Measurements from ENCODE around the gene SNX25.
"Not testable (repeated sequence)": the region's sequence is repeated elsewhere in the genome, so short reads cannot be mapped to it uniquely, and the experiment has no call there.

The SNX25 gene

DNA sequence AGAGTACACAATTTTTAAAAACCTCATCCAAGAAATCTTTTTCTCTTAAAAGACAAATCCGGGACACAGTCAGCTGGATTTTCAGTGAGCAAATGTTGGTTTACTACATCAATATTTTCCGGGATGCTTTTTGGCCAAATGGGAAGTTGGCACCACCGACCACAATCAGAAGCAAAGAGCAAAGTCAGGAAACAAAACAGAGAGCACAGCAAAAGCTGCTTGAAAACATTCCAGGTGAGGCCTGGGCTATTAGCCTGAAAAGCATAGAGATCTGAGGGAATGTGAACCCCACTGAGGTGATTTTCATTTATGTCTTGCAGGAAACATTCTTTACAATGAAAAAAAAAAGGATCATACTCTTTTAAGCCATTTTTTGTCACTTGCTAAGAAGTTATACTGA, 152.5 kb downstream of the SNX25 start:
- Mint-ChIP-seq H3K9me3 (no peaks in the 10 kb centered on the region), H3K36me3 (ENCODE audit: low read depth) (peaks cover 7% of the 10 kb centered on the region), H3K27me3 (ENCODE audit: low read depth) (no peaks in the 10 kb centered on the region), H3K4me3 (no peak overlapping the region), H3K4me1 (peaks cover 6% of the 10 kb centered on the region), H3K27ac (no peak overlapping the region)
- TF ChIP-seq, protein P1, sequence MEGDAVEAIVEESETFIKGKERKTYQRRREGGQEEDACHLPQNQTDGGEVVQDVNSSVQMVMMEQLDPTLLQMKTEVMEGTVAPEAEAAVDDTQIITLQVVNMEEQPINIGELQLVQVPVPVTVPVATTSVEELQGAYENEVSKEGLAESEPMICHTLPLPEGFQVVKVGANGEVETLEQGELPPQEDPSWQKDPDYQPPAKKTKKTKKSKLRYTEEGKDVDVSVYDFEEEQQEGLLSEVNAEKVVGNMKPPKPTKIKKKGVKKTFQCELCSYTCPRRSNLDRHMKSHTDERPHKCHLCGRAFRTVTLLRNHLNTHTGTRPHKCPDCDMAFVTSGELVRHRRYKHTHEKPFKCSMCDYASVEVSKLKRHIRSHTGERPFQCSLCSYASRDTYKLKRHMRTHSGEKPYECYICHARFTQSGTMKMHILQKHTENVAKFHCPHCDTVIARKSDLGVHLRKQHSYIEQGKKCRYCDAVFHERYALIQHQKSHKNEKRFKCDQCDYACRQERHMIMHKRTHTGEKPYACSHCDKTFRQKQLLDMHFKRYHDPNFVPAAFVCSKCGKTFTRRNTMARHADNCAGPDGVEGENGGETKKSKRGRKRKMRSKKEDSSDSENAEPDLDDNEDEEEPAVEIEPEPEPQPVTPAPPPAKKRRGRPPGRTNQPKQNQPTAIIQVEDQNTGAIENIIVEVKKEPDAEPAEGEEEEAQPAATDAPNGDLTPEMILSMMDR (IDR thresholded peaks at IDR 0.05; ENCODE audit: unreplicated experiment in 3 of 3), result no peak

DNA sequence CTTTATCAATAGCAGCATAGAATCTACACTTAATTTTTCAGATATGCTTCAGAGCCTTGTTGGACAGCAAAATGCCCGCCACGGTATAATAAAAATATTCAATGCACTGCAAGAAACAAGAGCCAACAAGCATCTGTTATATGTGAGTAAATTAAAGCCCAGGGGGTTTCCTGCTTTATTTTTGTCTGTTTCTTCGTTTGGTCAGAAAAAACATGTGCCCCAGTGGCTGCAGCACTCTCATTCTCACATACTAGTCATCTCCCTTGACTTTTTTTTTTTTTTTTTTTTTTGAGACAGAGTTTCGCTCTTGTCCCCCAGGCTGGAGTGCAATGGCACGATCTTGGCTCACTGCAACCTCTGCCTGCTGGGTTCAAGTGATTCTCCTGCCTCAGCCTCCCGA, 153.2 kb downstream of the SNX25 start:
- H3K27me3 Mint-ChIP-seq (ENCODE audit: low read depth); H3K4me3 Mint-ChIP-seq; H3K27ac Mint-ChIP-seq; H3K36me3 Mint-ChIP-seq (ENCODE audit: low read depth); H3K9me3 Mint-ChIP-seq; H3K4me1 Mint-ChIP-seq: not testable (repeated sequence)

DNA sequence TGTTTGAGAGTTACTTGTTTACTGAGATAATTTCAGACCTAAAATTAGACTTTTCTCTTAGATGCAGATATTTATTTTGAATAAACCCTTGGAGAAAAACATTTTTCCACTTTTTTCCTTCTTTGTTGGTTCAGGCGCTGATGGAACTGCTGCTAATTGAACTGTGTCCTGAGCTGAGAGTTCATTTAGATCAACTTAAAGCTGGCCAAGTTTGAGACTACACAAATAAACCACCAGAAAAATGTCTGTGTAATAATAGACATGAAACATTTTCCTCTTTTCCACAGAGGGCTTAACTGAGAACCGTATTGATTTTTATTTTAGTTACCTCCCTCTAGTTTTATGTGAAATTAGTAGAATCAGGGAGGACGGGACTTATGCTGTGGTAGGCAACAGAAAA, 153.9 kb downstream of the SNX25 start:
- Mint-ChIP-seq H3K27ac (peak overlapping the region in 1 of 3 experiments; percentile 49), H3K4me3 (no peak overlapping the region), H3K4me1 (peaks cover 6% of the 10 kb centered on the region), H3K9me3 (no peaks in the 10 kb centered on the region), H3K27me3 (ENCODE audit: low read depth) (no peaks in the 10 kb centered on the region), H3K36me3 (ENCODE audit: low read depth) (peaks cover 9% of the 10 kb centered on the region)
- TF ChIP-seq, protein P1 (IDR thresholded peaks at IDR 0.05; ENCODE audit: unreplicated experiment in 3 of 3), result no peak

DNA sequence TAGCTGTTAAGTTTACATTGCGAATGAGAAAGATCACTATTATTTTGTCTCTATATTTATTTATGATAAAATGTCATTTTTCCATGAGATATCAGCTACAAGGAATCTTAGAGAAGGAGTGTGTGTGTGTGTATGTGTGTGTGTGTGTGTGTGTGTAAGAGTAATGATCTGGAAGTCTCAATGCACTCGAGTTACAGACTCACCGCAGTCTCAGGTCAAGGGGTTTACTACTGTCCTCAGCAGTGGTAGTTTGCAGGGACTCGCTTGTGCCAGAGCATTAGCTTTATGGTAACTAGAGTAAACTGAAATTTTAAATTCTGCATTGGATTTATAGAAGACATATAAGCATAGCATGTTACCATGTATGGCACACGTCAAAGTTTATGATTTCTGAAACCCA, 155.5 kb downstream of the SNX25 start:
- Mint-ChIP-seq H3K9me3 (no peaks in the 10 kb centered on the region), H3K4me1 (peaks cover 6% of the 10 kb centered on the region), H3K4me3 (no peak overlapping the region), H3K27me3 (ENCODE audit: low read depth) (no peaks in the 10 kb centered on the region), H3K36me3 (ENCODE audit: low read depth) (peaks cover 12% of the 10 kb centered on the region), H3K27ac (no peak overlapping the region)
- TF ChIP-seq, protein P1 (IDR thresholded peaks at IDR 0.05; ENCODE audit: unreplicated experiment in 3 of 3), result no peak

DNA sequence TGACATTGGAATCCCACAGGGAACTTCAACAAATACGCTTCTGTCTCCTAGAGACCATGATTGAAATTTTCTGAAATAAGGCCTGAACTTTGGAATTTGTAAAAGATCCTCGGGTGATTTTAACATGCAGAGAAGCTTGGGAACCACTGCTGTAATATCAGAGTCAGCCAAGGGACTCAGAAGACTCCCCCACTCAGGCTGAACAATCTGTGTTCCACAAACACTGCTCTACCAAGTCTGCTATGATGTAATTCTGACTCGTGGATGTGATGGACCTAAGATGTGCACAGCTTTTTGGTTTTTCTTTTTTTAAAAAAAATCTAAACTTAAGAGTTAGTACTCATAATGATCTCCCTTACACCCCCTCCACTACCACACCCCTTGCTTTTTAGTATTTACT, 160.3 kb downstream of the SNX25 start:
- Mint-ChIP-seq H3K4me3 (no peak overlapping the region), H3K4me1 (no peaks in the 10 kb centered on the region), H3K27ac (no peak overlapping the region), H3K9me3 (no peaks in the 10 kb centered on the region), H3K36me3 (ENCODE audit: low read depth) (peaks cover 11% of the 10 kb centered on the region), H3K27me3 (ENCODE audit: low read depth) (no peaks in the 10 kb centered on the region)
- TF ChIP-seq, protein P1 (IDR thresholded peaks at IDR 0.05; ENCODE audit: unreplicated experiment in 3 of 3), result no peak

DNA sequence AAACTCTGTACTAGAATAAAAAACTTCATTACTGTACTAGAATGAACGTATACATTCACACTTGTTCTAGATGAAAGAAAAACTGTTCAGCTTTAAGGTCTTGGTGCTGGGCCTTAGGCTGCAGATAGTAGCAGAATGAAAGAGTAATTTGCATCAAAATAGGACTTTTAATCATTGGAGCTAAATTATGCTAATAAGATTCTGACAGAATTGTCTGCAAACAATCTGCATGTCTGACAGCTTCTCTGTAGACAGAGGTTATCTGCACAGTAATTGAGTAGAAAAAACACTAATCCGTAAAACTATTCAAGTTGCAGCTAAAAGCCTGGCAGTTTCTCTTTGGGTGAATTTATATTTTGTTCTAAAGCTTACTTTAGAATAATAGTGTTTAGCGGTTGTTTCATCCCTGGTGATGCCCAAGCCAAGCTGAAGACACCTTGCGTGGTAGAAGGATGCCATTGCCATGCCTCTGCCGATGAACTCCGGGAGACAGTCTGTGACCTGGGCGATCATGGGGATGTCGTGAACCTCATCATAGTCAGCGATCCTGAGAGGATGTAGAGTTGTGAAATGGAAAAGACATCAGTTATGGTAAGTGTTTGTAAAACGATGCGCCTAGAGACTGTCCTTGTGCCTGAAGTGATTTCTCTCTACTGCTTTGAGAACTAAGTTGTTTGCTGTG, 161.0 kb downstream of the SNX25 start:
- no peak overlapping the region for H3K4me3 Mint-ChIP-seq
- H3K9me3 Mint-ChIP-seq, result no peaks in the 10 kb centered on the region
- peaks cover 11% of the 10 kb centered on the region for H3K36me3 Mint-ChIP-seq (ENCODE audit: low read depth)
- H3K4me1 Mint-ChIP-seq, result no peaks in the 10 kb centered on the region
- H3K27me3 Mint-ChIP-seq (ENCODE audit: low read depth), result no peaks in the 10 kb centered on the region
- TF ChIP-seq, protein P1 (IDR thresholded peaks at IDR 0.05; ENCODE audit: unreplicated experiment in 3 of 3), result no peak
- H3K27ac Mint-ChIP-seq, result no peak overlapping the region
